ENCODE results near the gene POU2F2. TPM values are rescaled to one million over a fixed set of nuclear protein-coding genes. Genes with fewer than 3 reads are reported as not detected.

POU2F2 gene
- total and polyA plus RNA-seq, 3 donors from 2014 or later: 9.4 to 20.6 (median 13.2) TPM

- Histone ChIP-seq H3K36me3 (ENCODE audit: low read depth, missing control alignments) (no peaks in the 10 kb centered on the region), H3K27me3 (no peaks in the 10 kb centered on the region), H3K4me1 (peaks cover 10% of the 10 kb centered on the region), H3K27ac (no peak overlapping the region), H3K4me3 (no peak overlapping the region), H3K9me3 (no peaks in the 10 kb centered on the region)
- TF ChIP-seq CTCF (IDR thresholded peaks at IDR 0.05) (no peak), POLR2A (IDR thresholded peaks at IDR 0.05) (no peak)
- intact Hi-C loops (cut with DNase I; ENCODE audit: low total_unique reads): no loop called here
- WGBS, 2 donors: 88 to 94% methylated on average over 20 to 28 of the region's 28 CpGs
- no peak for DNase-seq
Measured at GRCh38 chr19:42080764-42081375, 51.4 kb downstream of the POU2F2 start.

GRCh38 chr19:42079886-42080763 is 52.1 kb downstream of the POU2F2 start:
- Histone ChIP-seq H3K4me3 (no peak overlapping the region), H3K27ac (no peak overlapping the region), H3K36me3 (ENCODE audit: low read depth, missing control alignments) (no peaks in the 10 kb centered on the region), H3K9me3 (no peaks in the 10 kb centered on the region), H3K27me3 (no peaks in the 10 kb centered on the region), H3K4me1 (peaks cover 10% of the 10 kb centered on the region)
- intact Hi-C loops (cut with DNase I; ENCODE audit: low total_unique reads): no loop called here
- TF ChIP-seq CTCF (IDR thresholded peaks at IDR 0.05): no peak
- TF ChIP-seq POLR2A (IDR thresholded peaks at IDR 0.05): no peak
- no peak for DNase-seq
- 91 to 92% methylated on average over 28 to 44 of the region's 44 CpGs for WGBS, 2 donors

GRCh38 chr19:42079276-42079669 is 53.0 kb downstream of the POU2F2 start:
- intact Hi-C loops (cut with DNase I; ENCODE audit: low total_unique reads): no loop called here
- no peak overlapping the region for H3K4me3 ChIP-seq
- H3K4me1 ChIP-seq: peaks cover 16% of the 10 kb centered on the region
- H3K27me3 ChIP-seq: no peaks in the 10 kb centered on the region
- no peak for DNase-seq
- H3K9me3 ChIP-seq: no peaks in the 10 kb centered on the region
- no peaks in the 10 kb centered on the region for H3K36me3 ChIP-seq (ENCODE audit: low read depth, missing control alignments)
- 85 to 89% methylated on average over 8 to 16 of the region's 16 CpGs for WGBS, 2 donors
- TF ChIP-seq POLR2A (IDR thresholded peaks at IDR 0.05): no peak
- no peak overlapping the region for H3K27ac ChIP-seq

- Histone ChIP-seq H3K4me3 (no peak overlapping the region), H3K36me3 (ENCODE audit: low read depth, missing control alignments) (no peaks in the 10 kb centered on the region), H3K27me3 (no peaks in the 10 kb centered on the region), H3K4me1 (peaks cover 16% of the 10 kb centered on the region), H3K9me3 (no peaks in the 10 kb centered on the region), H3K27ac (no peak overlapping the region)
- DNase-seq: no peak
- TF ChIP-seq POLR2A (IDR thresholded peaks at IDR 0.05) (no peak), CTCF (IDR thresholded peaks at IDR 0.05) (no peak)
- WGBS, 2 donors: 76% methylated on average over 11 to 13 of the region's 15 CpGs
- intact Hi-C loops (cut with DNase I; ENCODE audit: low total_unique reads): no loop called here
Measured at GRCh38 chr19:42078538-42079275, 53.5 kb downstream of the POU2F2 start.

GRCh38 chr19:42078058-42078457 is 54.2 kb downstream of the POU2F2 start:
- H3K9me3 ChIP-seq: no peaks in the 10 kb centered on the region
- peaks cover 16% of the 10 kb centered on the region for H3K4me1 ChIP-seq
- TF ChIP-seq CTCF (IDR thresholded peaks at IDR 0.05) (no peak), POLR2A (IDR thresholded peaks at IDR 0.05) (no peak)
- H3K36me3 ChIP-seq (ENCODE audit: low read depth, missing control alignments): no peaks in the 10 kb centered on the region
- no peak overlapping the region for H3K4me3 ChIP-seq
- intact Hi-C loops (cut with DNase I; ENCODE audit: low total_unique reads): no loop called here
- no peak for DNase-seq
- WGBS, 2 donors: 86 to 90% methylated on average over 1 of the region's 1 CpG
- H3K27ac ChIP-seq: no peak overlapping the region
- no peaks in the 10 kb centered on the region for H3K27me3 ChIP-seq
